ENCODE measurements around the gene KIAA2012. TPM values are rescaled to one million over a fixed set of nuclear protein-coding genes. Genes with fewer than 3 reads are reported as not detected.

Gene KIAA2012
- total and polyA plus RNA-seq, 2 of the 8 experiments (the other 6 are each of a cell fraction or from before 2014, with no cell fraction given), result not detected

GRCh38 chr2:202109139-202109736, 36.2 kb downstream of the KIAA2012 start:
- no peaks in the 10 kb centered on the region for H3K9me3 ChIP-seq (ENCODE audit: insufficient read depth in 2 of 2, low read depth in 1 of 2, low read length in 1 of 2)
- POLR2A ChIA-PET (ENCODE audit: partially characterized antibody), result interaction anchor here (1.0 to 1.4 kb wide), 6 partner anchors 12 to 156 kb away, joined by 3 to 4 read pairs (median 4); no protein-coding TSS in a partner anchor

More at GRCh38 chr2:202109139-202109736, 36.2 kb downstream of the KIAA2012 start:
- H3K4me3 ChIP-seq (ENCODE audit: extremely low read depth in 1 of 4, insufficient read depth in 2 of 4, low read depth in 3 of 4, low read length in 4 of 4), result no peak overlapping the region
- no peak overlapping the region for H3K9ac ChIP-seq (replicated peaks in 1 of 4; ENCODE audit: extremely low read depth in 1 of 4, low read depth in 3 of 4, low read length in 3 of 4)
- H3K27ac ChIP-seq (ENCODE audit: low read depth, low read length), result no peak overlapping the region
- H4K20me1 ChIP-seq (replicated peaks in 1 of 2; ENCODE audit: control insufficient read depth in 1 of 2, insufficient read depth in 2 of 2, low read length in 2 of 2), result no peaks in the 10 kb centered on the region
- no peak overlapping the region for H2BK120ac ChIP-seq (replicated peaks; ENCODE audit: low read depth, low read length)
- FAIRE-seq (no peak), DNase-seq (ENCODE audit: low read depth in 1 of 2, low spot score in 2 of 2) (no peak)
- no peak overlapping the region for H4K91ac ChIP-seq (replicated peaks; ENCODE audit: insufficient read length, low read length)
- H3K14ac ChIP-seq (ENCODE audit: insufficient read length), result no peak overlapping the region
- no peak overlapping the region for H2BK5ac ChIP-seq (ENCODE audit: low read depth, low read length)
- H3K18ac ChIP-seq (ENCODE audit: extremely low read depth, low read length), result no peak overlapping the region
- H2BK15ac ChIP-seq (ENCODE audit: low read length), result no peak overlapping the region
- H4K5ac ChIP-seq (ENCODE audit: insufficient read length, low read depth, low read length), result no peak overlapping the region
- no peaks in the 10 kb centered on the region for H3K79me2 ChIP-seq (ENCODE audit: control insufficient read depth in 1 of 2, insufficient read depth in 2 of 2, low read length in 2 of 2)
- no peaks in the 10 kb centered on the region for H3K36me3 ChIP-seq (ENCODE audit: control insufficient read depth in 2 of 4, insufficient read depth in 4 of 4, low read length in 3 of 4)
- no peak overlapping the region for H4K8ac ChIP-seq (ENCODE audit: extremely low read depth, insufficient read depth, low read length)
- H2AK5ac ChIP-seq (ENCODE audit: low read depth, low read length), result no peak overlapping the region
- H3K56ac ChIP-seq (replicated peaks; ENCODE audit: insufficient read length, low read depth, low read length), result no peak overlapping the region
- no peaks in the 10 kb centered on the region for H3K79me1 ChIP-seq (ENCODE audit: low read depth, low read length)
- no peak overlapping the region for H3K4me2 ChIP-seq (ENCODE audit: insufficient read depth in 1 of 2, low read depth in 2 of 2, low read length in 2 of 2)
- H2BK20ac ChIP-seq (ENCODE audit: low read length), result no peak overlapping the region
- H3K4me1 ChIP-seq (replicated peaks in 1 of 4; ENCODE audit: control insufficient read depth in 3 of 4, insufficient read depth in 4 of 4, low read length in 3 of 4), result peaks cover 0 to 11% (median 4%) of the 10 kb centered on the region in 4 experiments; a peak in 5 of 7 replicates
- H3K4ac ChIP-seq (replicated peaks; ENCODE audit: insufficient read length, low read depth, low read length), result no peak overlapping the region
- 70% methylated on average over 6 of the region's 6 CpGs; no CpG with 5 or more reads in 1 of the 2 experiments for WGBS, 2 experiments (ENCODE audit: extremely low coverage in 1 of 2, insufficient coverage in 1 of 2, insufficient read length in 1 of 2, insufficient replicate concordance in 2 of 2, low coverage in 1 of 2, low lambda C conversion rate in 2 of 2, missing lambda C conversion rate in 1 of 2)
- no peaks in the 10 kb centered on the region for H3K27me3 ChIP-seq (replicated peaks in 1 of 4; ENCODE audit: control insufficient read depth in 3 of 4, extremely low read depth in 1 of 4, insufficient read depth in 3 of 4, low read length in 3 of 4)
- H2AFZ ChIP-seq (ENCODE audit: low read length), result no peak overlapping the region
- H3K23ac ChIP-seq (ENCODE audit: insufficient read length), result no peak overlapping the region
- CTCF ChIA-PET (ENCODE audit: partially characterized antibody), result interaction anchor here (0.6 to 3.9 kb wide), 19 partner anchors 10 to 263 kb away, joined by 3 to 16 read pairs (median 6); partner anchors contain the start of gene KIAA2012
- TF ChIP-seq BRCA1 (IDR thresholded peaks at IDR 0.05; ENCODE audit: low read depth, low read length) (no peak), POU5F1 (IDR thresholded peaks at IDR 0.05; ENCODE audit: low read depth, low read length) (no peak), CTBP2 (IDR thresholded peaks at IDR 0.05; ENCODE audit: borderline replicate concordance, insufficient read depth, insufficient read length, low read length) (no peak), EP300 (IDR thresholded peaks at IDR 0.05; ENCODE audit: borderline replicate concordance in 1 of 2, low read depth in 2 of 2, low read length in 2 of 2) (no peak), RBBP5 (IDR thresholded peaks at IDR 0.05; ENCODE audit: borderline replicate concordance, low read depth, low read length) (no peak), MAX (IDR thresholded peaks at IDR 0.05) (no peak), SP1 (IDR thresholded peaks at IDR 0.05; ENCODE audit: low read depth, low read length) (no peak), SRF (IDR thresholded peaks at IDR 0.05; ENCODE audit: low read depth, low read length) (no peak), USF2 (IDR thresholded peaks at IDR 0.05; ENCODE audit: low read length) (no peak), SUZ12 (IDR thresholded peaks at IDR 0.05; ENCODE audit: low read length) (no peak), NRF1 (IDR thresholded peaks at IDR 0.05; ENCODE audit: low read depth, low read length) (no peak), SP4 (IDR thresholded peaks at IDR 0.05; ENCODE audit: low read length) (no peak)
- no peak overlapping the region; the same call in 1 of the 2 replicates for H2BK12ac ChIP-seq (ENCODE audit: low read depth, low read length)
- no peaks in the 10 kb centered on the region; the same call in 1 of the 2 replicates for H3K23me2 ChIP-seq (ENCODE audit: low read depth, low read length)

All from H1 (cell line).